ENCODE data around the gene FMNL3. TPM values are rescaled to one million over a fixed set of nuclear protein-coding genes. Genes with fewer than 3 reads are reported as not detected.
A peak's percentile ranks its signal among the peaks of the same experiment; 100 is the strongest.

The FMNL3 gene
- polyA plus RNA-seq, 4 donors: 36.8 to 39.7 (median 37.8) TPM

DNA sequence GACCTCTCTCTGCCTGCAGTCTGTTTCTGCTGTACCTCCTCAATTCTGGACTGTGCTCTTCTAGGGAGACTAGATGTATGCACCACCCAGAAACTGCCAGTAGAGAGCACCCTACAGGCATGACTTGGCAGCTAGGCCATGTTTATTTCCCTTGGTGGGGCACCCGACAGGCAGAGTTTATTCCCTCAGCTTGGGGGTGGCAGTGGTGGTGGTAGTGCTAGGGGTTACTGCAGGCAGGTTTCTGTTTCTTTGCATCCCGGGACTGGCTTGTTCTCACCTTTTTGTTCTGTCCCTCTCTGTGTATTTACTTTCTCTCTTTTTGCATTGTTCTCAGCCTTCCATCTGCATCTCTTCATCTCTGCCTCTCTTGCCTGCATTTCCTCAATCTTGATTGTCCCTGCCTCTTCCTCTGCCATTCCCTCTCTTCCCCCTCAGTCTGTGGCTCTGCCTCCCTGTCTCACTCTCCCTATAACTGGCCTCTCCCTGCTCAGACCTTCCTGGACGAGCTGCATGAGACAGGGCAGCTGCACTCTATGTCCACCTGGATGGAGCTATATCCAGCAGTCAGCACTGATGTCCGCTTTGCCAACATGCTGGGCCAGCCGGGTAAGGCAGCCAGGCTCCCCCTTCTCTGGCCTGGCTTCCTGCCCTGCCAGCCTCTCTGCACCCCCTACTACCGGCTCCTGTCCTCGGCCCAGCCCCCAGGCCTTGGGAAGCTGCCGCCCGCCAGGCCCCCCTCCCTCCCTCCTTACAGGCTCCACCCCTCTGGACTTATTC, 70.0 kb downstream of the FMNL3 start:
- peak in 2 of 4 donors; percentile 29 to 35 for DNase-seq (ENCODE audit: low read depth in 4 of 4, low spot score in 3 of 4)

DNA sequence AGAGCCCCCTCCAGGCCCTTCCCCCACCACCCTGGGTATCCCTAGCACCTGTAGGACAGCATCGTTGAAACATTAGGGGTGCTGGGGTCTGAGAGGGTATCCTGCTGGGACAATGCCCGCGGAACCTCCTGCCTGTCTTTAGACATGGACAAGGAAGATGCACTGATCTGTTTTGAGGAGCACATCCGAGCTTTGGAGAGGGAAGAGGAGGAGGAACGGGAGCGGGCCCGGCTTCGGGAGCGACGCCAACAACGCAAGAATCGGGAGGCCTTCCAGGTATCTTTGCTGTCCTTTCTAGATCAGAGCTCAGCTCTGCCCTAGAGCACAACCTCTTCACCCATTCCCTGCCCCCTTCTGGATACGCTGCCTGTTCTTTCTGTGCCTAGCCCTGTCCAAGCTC, 70.6 kb downstream of the FMNL3 start:
- no peak for DNase-seq (ENCODE audit: low read depth in 4 of 4, low spot score in 3 of 4)

DNA sequence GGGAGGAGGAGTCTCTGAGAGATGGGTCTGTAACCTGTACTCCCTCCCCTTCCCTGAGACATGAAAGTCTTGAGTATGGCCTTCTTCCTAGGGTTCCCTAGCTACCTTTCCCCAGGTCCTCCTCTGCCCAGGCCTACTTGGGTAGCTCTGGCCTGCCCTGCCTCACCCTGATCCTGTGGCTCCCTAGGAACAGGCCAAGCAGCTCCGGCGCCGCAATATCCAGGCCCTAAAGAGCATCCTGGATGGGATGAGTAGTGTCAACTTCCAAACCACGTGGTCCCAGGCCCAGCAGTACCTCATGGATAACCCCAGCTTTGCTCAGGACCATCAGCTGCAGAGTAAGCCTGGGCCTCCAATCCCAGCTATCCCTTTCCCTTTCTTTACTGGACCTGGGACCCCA, 71.5 kb downstream of the FMNL3 start:
- DNase-seq (ENCODE audit: low read depth in 4 of 4, low spot score in 3 of 4): no peak

DNA sequence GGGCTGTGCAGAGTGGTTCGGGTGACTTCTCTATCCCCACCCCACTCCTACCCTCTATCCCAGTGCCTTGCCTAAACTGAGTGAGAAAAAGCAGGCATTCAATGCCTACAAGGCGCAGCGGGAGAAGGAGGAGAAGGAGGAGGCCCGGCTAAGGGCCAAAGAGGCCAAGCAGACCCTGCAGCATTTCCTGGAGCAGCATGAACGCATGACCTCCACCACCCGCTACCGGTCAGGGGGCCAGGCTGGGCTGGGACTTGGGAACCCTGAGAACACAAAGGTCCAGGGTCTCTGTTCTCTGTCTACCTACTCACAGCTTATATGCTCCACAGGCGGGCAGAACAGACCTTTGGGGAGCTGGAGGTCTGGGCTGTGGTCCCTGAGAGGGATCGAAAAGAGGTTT, 72.2 kb downstream of the FMNL3 start:
- DNase-seq (ENCODE audit: low read depth in 4 of 4, low spot score in 3 of 4): no peak

DNA sequence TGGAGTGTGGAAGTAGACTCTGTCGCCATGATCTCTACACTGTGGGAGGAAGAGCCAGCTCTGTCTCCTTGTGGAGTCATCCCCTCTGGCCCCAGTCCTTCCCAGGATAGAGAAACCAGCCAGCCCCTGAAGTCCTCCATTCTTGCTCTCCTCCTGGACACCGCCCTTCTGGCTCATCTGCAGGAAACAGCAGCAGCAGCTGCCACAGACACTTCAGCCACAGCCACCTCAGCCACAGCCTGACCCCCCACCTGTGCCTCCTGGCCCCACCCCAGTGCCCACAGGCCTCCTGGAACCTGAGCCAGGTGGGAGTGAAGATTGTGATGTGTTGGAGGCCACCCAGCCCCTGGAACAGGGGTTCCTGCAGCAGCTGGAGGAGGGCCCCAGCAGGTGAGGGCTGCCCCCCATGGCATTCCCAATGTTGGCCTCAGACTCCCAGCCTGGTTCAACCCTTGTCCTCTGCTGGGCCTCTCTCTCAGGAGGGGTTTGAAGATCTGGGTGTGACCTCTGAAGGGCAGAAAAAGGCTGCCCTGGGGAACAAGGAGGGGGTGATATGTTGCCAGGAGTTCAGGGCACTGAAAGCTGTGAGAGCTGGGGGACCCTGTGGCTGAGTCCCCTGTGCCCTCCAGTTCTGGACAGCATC, 73.4 kb downstream of the FMNL3 start:
- no peak for DNase-seq (ENCODE audit: low read depth in 4 of 4, low spot score in 3 of 4)

DNA sequence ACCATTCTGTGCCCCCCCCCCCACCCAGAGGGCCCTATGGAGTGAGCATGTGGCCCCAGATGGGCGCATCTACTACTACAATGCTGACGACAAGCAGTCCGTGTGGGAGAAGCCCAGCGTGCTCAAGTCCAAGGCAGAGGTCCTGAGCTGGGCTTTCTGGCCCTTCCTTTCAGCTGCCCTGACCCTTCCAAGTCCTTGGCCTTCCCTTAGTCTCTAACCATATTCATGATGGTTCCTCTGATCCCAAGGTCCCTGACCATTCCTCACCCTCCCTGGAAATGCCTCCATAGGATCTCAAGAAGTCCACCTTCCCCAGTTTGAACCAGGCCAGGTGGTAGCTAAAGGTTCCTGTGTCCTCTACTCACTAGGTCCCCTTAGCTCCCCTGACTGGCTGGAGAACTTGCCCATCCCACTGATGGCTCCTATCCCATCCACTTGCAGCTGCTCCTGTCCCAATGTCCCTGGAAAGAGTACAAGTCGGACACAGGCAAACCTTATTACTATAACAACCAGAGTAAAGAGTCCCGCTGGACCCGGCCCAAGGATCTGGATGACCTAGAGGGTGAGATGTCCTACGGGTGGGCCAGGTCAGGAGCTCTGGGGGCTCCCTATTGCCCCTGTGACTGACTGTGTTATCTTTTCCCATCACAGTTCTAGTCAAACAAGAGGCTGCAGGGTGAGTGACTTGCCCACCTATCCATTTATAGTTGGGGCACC, 74.1 kb downstream of the FMNL3 start:
- DNase-seq (ENCODE audit: low read depth in 4 of 4, low spot score in 3 of 4): no peak

DNA sequence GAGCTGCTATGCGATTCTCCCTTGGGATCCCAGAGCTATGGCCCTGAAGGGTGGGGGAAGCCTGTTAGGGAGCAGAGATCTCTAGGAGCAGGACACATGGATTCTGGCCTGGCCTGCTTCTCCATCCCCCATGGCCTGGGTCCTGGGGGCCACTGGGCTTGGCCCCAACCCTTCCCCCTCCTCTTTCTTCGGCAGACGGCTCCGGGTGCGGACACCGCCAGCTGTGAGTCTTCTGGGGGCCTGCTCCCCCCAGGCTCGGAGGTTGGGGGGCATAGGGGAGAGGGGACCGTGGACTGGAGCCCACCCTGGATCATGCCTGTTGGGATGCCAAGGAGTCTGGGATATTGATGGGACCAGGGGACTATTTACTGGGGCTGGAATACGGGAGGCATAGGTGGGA, 74.8 kb downstream of the FMNL3 start:
- DNase-seq (ENCODE audit: low read depth in 4 of 4, low spot score in 3 of 4): no peak

DNA sequence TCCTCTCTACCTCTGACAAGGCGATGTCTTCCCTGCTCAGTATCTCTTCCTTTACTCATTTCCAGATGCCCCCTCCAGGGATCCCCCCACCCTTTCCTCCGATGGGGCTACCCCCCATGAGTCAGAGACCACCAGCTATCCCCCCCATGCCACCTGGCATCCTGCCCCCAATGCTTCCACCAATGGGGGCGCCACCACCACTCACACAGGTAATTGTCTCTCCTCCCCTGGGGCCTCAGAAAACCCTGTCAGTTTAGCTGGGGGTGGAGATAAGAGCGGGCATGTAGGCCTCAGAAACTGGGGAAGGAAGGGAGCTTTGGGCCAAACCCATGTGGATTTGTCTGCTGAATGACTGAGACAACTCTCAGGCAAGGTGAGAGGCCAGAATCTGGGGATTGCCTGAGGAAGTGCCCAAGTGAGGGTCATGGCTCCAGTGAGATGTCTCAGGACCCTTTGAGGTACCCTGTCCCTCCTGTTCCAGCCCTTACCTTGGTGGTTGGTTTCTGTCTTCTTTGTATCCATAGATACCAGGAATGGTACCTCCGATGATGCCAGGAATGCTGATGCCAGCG, 75.8 kb downstream of the FMNL3 start:
- DNase-seq (ENCODE audit: low read depth in 4 of 4, low spot score in 3 of 4): no peak

DNA sequence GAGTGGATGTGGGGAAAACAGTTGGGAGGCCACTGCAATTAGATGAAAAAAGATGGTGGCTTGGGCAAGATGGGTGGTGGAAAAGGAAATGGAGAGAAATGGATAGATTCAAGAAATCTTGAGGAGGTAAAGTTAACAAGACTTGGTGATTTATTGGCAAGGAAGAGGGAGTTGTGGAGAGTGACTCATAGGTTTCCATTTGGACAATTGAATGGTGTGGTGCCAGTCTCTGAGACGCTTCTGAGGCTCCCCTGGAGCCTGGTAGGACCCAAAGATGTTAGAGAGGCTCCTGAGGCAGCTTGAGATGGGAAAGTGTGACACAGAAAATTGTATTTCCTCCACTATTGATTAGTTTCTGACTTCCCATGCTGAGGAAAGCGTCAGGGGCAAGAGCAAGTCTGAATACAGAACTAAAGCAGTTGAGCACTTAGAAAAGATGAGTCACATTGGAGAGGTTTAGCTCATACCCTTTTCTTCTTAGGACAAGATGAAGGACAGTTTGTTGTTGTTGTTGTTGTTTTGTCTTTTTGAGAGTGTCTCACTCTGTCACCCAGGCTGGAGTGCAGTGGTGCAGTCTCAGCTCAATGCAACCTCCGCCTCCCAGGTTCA, 79.3 kb downstream of the FMNL3 start:
- no peak for DNase-seq (ENCODE audit: low read depth in 4 of 4, low spot score in 3 of 4)

DNA sequence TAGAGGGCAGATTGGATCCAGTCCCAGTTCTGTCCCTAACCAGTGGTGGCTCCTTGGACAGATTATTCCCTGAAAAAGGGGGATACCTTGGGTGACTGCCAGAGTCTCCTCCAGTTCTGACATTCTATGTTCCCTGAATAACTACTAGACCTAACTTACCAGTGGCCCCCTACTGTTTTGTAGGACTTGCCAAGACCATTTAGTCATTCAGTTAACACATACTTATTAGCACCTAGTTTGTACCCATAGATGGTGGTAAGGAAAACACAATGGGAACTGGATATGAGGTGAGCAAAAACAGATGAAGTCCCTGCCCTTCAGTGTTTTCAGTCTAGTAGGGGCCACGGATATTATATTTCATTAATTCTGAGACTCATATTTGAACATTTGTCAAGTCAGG, 80.4 kb downstream of the FMNL3 start:
- DNase-seq (ENCODE audit: low read depth in 4 of 4, low spot score in 3 of 4): no peak

DNA sequence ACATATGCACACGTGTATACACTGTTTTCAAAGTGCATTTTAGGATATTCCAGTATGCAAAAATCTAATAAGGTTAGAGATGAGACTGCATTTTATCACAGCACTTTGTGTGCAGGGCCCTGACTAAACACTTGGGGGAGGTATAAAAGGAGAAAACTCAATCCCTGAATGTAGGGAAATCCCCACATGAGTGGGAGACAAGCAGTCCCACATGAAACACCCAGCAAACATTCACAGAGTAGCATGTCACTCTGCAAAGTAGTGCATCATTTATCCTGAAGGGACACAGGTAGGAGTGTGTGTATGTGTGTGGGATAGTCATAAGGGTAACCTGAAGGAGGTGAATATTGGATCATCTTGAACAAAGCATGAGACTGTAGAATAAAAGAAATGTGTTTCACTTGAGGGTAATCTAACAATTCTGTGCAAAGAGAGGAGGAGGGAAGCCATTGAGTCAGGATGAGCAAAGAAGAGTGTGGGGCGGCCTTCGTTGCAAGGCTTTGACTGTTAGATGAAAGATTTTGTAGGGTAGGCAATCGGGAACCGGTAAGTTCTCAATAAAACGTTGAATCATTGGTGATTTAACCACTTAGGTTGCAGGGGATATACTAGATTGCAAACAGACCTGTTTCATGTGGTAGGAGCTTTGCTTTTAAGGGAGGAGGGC, 80.9 kb downstream of the FMNL3 start:
- DNase-seq (ENCODE audit: low read depth in 4 of 4, low spot score in 3 of 4): no peak

DNA sequence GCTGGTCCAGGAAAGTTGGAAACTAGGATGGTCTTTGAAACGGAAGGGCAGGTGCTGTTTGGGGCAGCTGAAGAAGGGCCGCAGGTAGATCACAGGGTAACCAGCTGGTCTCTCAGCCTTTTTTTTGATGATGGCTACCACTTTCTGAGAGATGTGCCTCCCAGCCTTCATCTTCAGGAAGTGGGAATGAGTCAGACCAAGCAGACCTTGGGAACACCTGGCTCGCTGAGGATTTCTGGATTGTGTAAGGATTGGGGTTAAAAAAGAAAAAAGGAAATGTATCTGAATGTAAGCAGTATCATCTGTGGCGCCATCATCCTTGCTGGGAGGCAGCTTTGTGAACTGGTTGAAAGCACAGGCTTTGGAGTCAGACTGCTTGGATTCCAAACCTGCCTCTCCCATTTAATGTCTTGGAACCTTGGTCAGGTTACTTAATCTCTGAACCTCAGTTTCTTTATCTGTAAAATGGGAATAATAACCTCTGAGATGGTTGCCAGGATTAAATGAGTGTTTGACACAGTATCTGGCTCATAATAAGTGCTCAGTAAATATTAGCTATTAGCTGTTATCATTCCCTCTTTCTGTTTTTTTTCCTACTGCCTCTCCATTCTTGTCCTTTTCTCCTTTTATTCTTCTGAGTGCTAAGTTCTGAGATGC, 82.2 kb downstream of the FMNL3 start:
- DNase-seq (ENCODE audit: low read depth in 4 of 4, low spot score in 3 of 4): no peak

DNA sequence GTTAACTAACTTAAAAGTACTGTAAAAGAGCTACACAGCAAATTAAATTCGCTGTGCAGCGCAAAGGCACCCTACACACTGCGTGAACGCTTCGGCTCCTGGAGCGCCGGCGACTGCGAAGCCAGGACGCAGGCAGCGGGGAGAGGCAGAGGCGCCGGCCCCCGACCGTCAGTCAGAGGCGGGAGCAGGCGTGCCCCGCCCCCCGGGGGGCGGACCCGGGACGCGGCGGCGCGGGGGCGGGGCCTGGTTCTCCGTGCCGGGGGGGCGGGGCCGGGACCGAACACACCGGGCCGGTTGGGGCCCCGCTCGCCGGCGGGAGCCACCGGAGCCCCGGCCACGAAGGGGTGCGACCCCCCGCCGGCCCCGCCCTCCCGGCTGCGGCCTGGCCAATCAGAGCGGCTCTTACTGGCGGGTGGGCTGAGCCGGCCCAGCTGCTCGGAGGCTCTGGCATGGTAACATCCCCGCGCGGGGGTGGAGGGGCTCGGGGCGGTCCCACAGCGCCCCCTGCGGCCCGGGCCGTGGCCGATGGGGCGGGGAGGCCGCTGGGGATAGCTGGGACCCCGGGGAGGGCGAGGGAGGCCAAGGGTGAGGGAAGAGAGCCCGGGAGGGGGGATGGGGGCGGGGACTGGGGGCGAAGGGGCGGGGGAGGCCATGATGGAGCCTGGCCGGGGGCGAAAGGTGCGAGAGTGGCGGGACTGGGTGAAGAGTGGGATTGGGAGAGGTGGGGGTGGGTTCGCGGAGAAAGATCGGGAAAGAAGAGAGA, 83.9 kb downstream of the FMNL3 start, which contains the start of gene PRPF40B:
Gene PRPF40B, plus strand, starts transcription at position 420 of the 763 bp plus-strand sequence. Its CDS starts 30 bp downstream, at position 450.
- peak; percentile 46 to 79 (median 70) for DNase-seq (ENCODE audit: low read depth in 4 of 4, low spot score in 3 of 4)

DNA sequence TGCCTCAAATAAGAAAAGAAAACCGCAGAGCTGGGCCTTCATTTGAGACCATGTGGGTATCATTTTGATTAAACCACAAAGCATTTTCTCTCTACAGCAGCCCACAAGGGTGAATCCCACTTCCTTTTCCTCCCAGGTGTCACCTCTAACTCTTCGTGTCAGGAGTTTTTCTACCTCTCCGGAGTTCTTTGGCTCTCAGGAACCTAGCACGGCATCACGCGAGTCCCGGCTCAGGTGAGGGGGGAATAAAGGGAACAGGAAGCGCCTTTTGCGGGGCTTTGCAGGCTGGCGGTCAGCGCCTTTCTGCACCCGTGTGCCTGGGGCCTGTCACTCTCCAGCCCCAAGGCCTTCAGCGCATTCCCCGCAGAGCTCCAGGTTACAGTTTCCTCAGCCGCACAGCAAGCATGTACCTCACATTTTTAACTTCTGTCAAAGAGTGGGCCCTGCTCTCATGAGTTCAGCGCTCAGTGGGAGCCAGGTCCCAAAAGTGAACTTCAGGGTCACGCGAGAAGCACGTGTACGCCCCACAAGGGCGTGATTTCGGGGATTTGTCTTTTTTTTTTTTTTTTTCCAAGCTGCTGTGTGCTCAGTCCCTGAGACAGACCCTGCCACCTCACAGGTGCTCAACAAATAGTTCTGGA, 84.6 kb downstream of the FMNL3 start:
- peak in 1 of 4 donors; percentile 14 for DNase-seq (ENCODE audit: low read depth in 4 of 4, low spot score in 3 of 4)

DNA sequence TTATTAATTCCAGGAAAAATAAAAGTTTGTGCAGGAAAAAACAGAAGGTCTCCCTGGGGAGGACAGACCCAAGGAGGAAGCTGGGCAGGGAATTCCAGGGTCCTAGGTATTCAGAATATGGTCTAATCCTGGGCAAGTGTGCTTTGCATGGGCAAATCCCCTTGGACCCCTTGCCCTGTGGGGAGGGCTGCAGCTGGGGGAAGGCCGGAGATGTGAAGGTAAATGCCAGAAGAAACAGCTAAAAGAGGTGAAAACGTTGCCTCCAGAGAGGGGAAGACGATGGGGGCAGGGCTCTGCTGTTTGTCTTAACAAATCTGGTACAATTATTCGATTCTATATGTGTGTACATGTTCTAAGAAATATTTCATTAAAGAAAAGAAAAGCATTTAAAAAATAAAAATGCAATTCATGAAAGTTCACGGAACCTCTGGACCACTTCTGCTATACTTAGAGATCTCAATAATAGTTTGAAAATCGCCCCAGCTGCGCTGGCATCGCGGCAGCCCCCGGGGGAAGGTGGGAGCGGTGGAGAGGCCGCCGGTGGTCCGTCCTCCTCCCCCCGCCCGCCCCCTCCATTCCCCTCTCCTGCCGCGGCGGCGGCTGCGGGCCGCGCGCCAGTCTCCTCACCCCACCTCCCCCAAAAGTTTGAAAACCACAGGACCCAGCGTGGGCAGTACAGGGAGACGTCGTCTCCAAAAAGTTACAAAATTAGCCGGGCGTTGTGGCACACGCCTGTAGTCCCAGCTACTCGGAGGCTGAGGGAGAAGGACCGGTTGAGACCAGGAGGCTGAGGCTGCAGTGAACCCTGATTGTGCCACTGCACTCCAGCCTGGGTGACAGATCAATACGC, 85.3 kb downstream of the FMNL3 start:
- DNase-seq (ENCODE audit: low read depth in 4 of 4, low spot score in 3 of 4): no peak

DNA sequence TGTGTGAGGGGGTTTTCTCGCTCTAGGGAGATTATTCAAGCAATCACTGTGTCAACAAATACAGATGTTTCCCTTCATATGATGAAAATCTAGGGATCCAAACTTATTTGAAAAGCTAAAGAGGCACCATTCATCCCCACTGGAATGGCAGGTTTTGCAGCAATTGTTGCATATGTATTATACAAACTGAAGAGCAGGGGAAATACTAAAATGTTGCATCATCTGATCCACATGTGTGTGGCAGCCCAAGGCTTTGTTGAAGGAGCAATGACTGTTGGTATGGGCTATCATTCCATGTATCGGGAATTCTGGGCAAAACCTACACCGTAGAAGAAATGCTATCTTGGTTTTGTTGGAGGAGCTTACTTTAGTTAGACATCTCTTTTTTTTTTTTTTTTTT, 87.9 kb downstream of the FMNL3 start:
- DNase-seq (ENCODE audit: low read depth in 4 of 4, low spot score in 3 of 4): no peak

DNA sequence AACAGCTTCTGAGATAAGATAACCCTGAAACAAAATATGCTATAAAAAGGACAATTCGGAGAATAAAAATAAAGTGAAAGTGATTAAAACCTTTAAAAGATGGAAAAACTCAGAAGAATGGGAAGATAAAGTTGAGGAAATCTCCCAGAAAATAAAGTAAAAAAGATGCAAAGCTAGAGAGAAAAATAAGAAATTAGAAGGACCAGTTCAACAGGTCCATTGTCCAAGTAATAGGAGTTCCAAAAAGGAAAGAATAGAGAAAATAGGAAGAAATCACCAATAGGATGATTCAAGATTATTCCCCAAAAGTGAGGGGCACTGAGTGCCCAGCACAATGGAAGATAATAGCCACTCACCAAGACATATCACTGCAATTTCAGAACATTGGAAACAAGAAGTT, 88.6 kb downstream of the FMNL3 start:
- DNase-seq (ENCODE audit: low read depth in 4 of 4, low spot score in 3 of 4): no peak

Data from left renal pelvis (tissue), 4 donors.